ENCODE measurements around the gene PRR30. TPM values are rescaled to one million over a fixed set of nuclear protein-coding genes. Genes with fewer than 3 reads are reported as not detected.

PRR30 gene
- not detected in 5 replicates for total RNA-seq (2022; extraction: Qiagen RNA extraction; ENCODE audit: low read depth)

DNA sequence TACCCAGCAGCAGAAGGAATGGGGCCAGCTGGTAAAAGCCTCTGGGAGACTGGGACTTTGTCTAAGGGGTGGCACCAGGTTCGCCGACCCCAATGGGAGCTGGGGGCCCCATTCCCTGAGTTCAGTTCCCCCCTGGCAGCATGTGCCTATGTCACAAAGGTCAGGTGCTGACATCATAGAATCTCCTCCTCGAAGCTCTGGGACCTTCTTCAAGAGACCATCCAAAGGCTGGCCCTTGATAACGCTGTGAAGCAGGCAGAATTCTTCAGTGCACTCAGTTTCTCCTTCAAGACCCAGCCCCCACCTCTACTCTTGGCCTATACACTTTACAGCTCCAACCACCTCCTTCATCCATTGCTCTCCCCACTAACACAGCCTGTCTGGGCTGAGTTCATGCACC, at the start of gene PRR30:
Gene PRR30 (minus strand): TSS at position 101 of the 400 bp plus-strand sequence. CDS start 1,081 bp downstream, outside the sequence.

GRCh38 chr2:27148801-27149439, 9.7 kb upstream of the PRR30 start, which contains the start of gene TCF23:
TCF23 (plus strand) TSS chr2:27149004; CDS start chr2:27149134, 130 bp downstream.

DNA sequence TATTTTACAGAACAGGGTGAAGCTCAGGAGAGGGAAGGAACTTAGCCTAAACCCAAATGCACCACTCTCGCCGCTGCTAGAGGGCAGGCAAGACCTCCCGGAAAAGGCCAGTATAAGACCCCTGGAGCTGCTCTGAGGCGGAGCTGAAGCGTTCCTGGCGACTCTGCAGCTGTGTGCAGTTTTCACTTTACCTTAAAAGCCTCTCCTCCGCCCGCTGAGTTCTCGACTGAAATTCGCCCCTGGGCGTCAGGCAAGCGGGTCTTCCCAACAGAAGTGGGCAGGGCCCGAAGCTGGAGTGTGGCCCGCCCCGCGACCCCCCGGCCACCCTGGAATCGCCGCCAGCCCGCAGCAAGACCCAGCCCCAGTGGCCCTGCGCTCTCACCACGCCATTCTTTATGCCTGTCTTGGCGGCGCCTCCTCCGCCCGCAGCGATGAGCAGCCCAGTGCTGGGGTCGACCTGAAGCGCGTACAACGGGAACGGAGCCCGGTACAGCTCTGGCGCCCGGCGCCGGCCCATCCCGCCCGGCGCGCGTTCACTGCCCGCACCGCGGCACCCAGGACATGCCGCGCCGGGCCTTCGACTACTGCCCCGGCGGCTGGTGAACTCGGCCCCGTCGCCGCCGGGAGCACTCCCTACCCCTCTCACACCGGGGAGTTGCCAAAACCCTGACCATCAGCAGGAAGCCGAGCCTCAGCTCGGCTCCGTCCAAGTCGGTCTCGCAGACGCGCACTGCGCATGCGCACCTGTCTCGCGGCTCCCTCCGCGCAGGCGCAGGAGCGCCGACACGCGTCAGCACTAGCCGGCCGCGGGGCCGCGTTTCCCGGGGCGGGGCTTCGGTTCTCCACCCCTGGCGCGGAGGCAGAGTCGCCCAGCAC, 5.1 kb downstream of the PRR30 start, which contains the start of gene PREB:
Gene PREB (minus strand): TSS at position 732 of the 876 bp plus-strand sequence. CDS start 215 bp downstream, at position 517.

DNA sequence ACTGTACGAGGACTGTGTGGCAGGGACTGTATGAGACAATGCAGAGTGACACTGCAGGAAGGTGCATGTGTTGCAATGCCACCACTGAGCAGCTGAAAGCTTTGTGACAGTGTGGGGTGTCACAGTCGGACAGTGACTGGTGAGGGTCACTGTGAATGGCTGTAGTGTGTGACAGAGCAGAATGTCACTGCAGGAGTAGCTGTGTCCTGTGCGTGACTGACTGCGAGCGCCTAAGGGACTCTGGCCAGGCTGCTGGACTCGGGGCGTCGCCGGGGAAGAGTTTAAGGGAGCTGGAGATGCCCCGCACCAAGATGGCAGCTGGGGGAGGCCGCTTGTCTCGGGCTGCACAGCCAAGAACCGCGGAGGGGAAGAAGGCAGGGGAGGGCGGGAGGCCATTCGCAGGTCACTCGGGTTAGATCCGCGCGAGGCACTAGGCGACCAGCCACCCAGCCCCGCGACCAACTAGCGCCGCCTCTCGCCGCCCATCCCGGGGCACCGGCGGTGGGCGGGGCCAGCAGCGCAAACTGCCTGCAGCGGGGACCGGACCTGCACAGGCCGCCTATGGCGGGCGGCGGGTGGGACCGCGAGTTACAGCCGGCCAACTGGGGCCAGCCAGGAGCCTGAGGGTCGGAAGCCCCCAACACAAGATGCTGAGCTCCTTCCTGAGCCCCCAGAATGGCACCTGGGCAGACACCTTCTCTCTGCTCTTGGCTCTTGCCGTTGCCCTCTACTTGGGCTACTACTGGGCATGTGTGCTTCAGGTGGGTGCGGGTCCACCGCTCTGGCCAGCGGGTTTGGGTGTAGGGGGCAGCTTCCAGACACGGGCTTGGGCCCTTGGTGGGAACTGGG, 15.7 kb downstream of the PRR30 start, which contains the start of gene ABHD1:
Gene ABHD1 (plus strand): TSS at position 514 of the 849 bp plus-strand sequence. CDS start 134 bp downstream, at position 648.

GRCh38 chr2:27118525-27119329, 20.5 kb downstream of the PRR30 start, which contains the start of gene CGREF1:
CGREF1 (minus strand) TSS chr2:27119128; CDS start chr2:27104366, 14,762 bp downstream.

Other genes with a start within 250 kb of the PRR30 start
- gene MAPRE3, start 168.8 kb downstream of the PRR30 start, total RNA-seq (2022; extraction: Qiagen RNA extraction; ENCODE audit: low read depth): 12.2 to 14.1 TPM (median 12.4 TPM) in 5 replicates
- gene TMEM214, start 106.4 kb downstream of the PRR30 start, total RNA-seq (2022; extraction: Qiagen RNA extraction; ENCODE audit: low read depth): 56.4 to 74.7 TPM (median 70.4 TPM) in 5 replicates
- gene AGBL5, start 87.7 kb downstream of the PRR30 start, total RNA-seq (2022; extraction: Qiagen RNA extraction; ENCODE audit: low read depth): 29.8 to 36.7 TPM (median 32.2 TPM) in 5 replicates
- 523 to 646 TPM (median 548 TPM) in 5 replicates for gene OST4, start 67.8 kb downstream of the PRR30 start, total RNA-seq (2022; extraction: Qiagen RNA extraction; ENCODE audit: low read depth)
- gene EMILIN1, start 60.8 kb downstream of the PRR30 start, total RNA-seq (2022; extraction: Qiagen RNA extraction; ENCODE audit: low read depth): 0.23 to 0.46 TPM (median 0.31 TPM) in 4 of 5 replicates, not detected in the other
- 7.3 to 10.5 TPM (median 8.9 TPM) in 5 replicates for gene KHK, start 52.6 kb downstream of the PRR30 start, total RNA-seq (2022; extraction: Qiagen RNA extraction; ENCODE audit: low read depth)
- gene CGREF1, start 20.3 kb downstream of the PRR30 start, total RNA-seq (2022; extraction: Qiagen RNA extraction; ENCODE audit: low read depth): 7.0 to 8.3 TPM (median 7.9 TPM) in 5 replicates
- 1.1 to 2.3 TPM (median 1.6 TPM) in 5 replicates for gene ABHD1, start 15.6 kb downstream of the PRR30 start, total RNA-seq (2022; extraction: Qiagen RNA extraction; ENCODE audit: low read depth)
- gene PREB, start 4.8 kb downstream of the PRR30 start, total RNA-seq (2022; extraction: Qiagen RNA extraction; ENCODE audit: low read depth): 46.9 to 72.9 TPM (median 65.1 TPM) in 5 replicates
- gene TCF23, start 9.6 kb upstream of the PRR30 start, total RNA-seq (2022; extraction: Qiagen RNA extraction; ENCODE audit: low read depth): not detected in 5 replicates
- gene ATRAID, start 72.6 kb upstream of the PRR30 start, total RNA-seq (2022; extraction: Qiagen RNA extraction; ENCODE audit: low read depth): 209 to 221 TPM (median 218 TPM) in 5 replicates
- 69.7 to 82.2 TPM (median 72.3 TPM) in 5 replicates for gene SLC5A6, start 72.9 kb upstream of the PRR30 start, total RNA-seq (2022; extraction: Qiagen RNA extraction; ENCODE audit: low read depth)
- 55.3 to 75.8 TPM (median 62.5 TPM) in 5 replicates for gene CAD, start 78.0 kb upstream of the PRR30 start, total RNA-seq (2022; extraction: Qiagen RNA extraction; ENCODE audit: low read depth)
- gene SLC30A3, start 123.6 kb upstream of the PRR30 start, total RNA-seq (2022; extraction: Qiagen RNA extraction; ENCODE audit: low read depth): 3.2 to 4.9 TPM (median 3.7 TPM) in 5 replicates
- not detected in 5 replicates for gene DNAJC5G, start 136.0 kb upstream of the PRR30 start, total RNA-seq (2022; extraction: Qiagen RNA extraction; ENCODE audit: low read depth)
- 0.33 to 0.73 TPM (median 0.46 TPM) in 5 replicates for gene TRIM54, start 143.0 kb upstream of the PRR30 start, total RNA-seq (2022; extraction: Qiagen RNA extraction; ENCODE audit: low read depth)
- gene UCN, start 169.0 kb upstream of the PRR30 start, total RNA-seq (2022; extraction: Qiagen RNA extraction; ENCODE audit: low read depth): 0.55 to 2.6 TPM (median 1.8 TPM) in 5 replicates
- 81.3 to 103 TPM (median 91.7 TPM) in 5 replicates for gene MPV17, start 183.7 kb upstream of the PRR30 start, total RNA-seq (2022; extraction: Qiagen RNA extraction; ENCODE audit: low read depth)
- 62.4 to 67.5 TPM (median 64.5 TPM) in 5 replicates for gene GTF3C2, start 217.4 kb upstream of the PRR30 start, total RNA-seq (2022; extraction: Qiagen RNA extraction; ENCODE audit: low read depth)
- 47.8 to 65.5 TPM (median 62.2 TPM) in 5 replicates for gene EIF2B4, start 230.9 kb upstream of the PRR30 start, total RNA-seq (2022; extraction: Qiagen RNA extraction; ENCODE audit: low read depth)
- 140 to 146 TPM (median 141 TPM) in 5 replicates for gene SNX17, start 231.2 kb upstream of the PRR30 start, total RNA-seq (2022; extraction: Qiagen RNA extraction; ENCODE audit: low read depth)
- gene ZNF513, start 241.3 kb upstream of the PRR30 start, total RNA-seq (2022; extraction: Qiagen RNA extraction; ENCODE audit: low read depth): 11.6 to 14.4 TPM (median 13.7 TPM) in 5 replicates